DMS53 (cell line): ENCODE data around the gene MYPOP.

Source experiments
- DNase-seq: peaks from one replicate; lab custom pipeline; 2025; lab: John Stamatoyannopoulos, UW

MYPOP gene, protein sequence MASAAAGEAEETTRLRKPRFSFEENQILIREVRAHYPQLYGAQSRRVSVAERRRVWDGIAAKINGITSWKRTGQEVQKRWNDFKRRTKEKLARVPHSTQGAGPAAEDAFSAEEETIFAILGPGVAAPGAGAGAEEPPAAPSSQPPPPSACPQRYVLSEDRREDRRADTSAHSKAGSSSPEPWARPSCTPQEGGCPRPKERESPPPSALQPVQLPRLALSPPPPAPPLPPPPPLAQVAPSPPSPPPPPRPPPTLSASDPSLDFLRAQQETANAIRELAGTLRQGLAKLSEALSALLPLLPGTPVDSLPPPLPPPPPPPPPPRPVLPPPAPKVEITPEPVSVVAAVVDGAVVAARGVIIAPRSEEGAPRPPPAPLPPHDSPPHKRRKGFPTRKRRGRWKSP

DNA sequence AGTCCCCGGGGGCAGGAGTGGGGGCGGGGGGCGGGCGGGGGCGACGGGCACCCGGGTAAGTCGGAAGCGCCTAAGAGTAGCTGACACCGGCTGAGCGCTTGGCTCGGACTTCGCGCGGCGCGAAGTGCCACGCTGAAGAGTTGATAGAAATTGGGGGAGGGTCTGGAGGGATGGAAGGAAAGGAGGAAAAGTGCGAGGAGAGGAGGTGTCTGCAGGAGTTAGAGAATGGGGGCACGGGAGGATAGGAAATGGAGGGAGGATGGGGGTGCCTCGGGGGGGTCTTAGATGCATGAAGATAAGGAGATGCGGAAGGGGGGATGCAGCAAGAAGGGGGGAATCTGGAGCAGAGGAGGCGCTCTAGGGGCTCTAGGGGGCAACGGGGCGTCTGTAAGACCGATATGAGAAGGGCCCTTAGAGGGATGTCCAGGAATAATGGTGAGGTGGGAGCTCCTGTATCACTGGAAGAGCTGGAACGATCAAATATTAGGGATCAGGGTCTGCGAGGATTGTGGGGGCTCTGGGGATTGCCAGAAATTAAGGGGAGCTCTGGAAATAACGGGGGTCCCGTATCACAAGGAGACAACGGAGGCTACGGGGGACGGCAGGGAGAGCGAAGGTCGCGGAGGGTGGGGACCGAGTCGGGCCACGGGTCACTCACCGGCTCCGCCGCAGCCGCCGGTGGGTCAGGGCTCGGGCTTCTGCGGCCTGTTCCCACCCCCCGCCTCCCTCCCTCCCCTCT lies at the start of gene MYPOP:
Gene MYPOP, minus strand, starts transcription at position 702 of the 739 bp plus-strand sequence. CDS start 840 bp downstream, outside the sequence.
- peak; percentile 56 for DNase-seq

DNA sequence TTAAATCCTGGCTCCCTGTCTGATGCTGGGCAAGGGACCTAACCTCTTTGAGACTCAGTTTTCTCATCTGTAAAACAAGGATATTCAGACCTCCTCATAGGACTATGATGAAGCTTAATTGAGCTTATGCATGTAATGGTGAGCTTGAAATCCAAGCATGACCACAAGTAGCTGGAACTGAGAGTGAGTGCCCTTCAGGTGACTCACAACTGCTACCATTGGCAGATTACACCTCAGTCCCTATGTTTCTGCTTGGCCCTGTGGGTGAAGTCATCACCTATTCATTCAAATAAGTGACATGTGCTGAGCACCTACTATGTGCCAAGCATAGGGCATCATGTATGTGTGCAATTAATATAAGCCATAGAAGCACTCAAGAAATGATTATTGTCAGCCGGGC lies 45.5 kb upstream of the MYPOP start:
- peak; percentile 23 for DNase-seq

DNA sequence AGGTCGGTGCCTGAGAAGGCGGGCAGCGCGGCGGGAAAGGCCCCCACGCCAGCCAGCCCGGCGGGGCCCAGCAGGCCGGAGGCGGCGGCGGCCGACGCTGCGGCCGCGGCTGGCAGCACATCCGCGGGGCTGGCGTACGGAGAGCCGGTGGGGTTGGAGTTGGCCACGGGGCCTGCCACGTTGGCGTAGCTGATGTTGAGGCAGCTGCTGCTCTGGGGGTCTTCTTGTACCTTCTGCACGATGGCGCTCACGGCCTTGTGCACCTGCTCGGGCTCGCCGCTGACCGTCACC lies 38.0 kb upstream of the MYPOP start:
- DNase-seq = no peak

DNA sequence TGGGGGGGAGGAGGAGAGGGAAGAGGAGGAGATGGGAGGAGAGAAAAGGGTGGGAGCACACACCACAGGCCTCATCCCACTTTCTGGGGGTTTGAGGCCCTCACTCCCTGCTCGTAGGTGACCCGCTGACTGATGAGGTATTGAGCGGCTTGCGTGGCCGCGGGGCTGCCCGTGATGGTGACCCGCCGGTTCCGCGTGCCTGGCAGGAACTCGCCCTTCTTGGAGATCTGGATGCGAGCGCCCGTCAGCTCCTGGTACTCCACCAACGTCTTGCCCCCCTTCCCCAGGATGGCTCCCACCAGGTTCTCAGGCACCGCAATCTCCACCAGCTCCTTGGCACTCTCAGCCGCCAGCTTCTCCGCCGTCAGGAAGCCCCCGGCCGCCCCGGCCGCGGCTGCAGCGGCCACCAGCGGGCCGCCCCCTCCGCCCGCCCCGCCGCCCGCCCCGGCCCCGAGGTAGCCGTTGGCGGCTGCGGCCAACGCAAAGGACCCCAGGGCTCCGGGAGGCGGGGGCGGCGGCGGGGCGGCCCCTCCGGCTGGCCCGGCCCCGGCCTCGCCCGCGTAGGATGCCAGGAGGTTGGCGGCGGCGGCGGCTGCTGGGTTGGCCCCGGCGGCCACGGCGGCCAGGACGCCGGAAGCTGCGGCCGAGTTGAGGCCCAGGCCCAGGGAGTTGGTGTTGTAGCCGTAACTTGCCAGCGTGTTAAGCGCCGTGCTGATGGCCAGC lies 37.5 kb upstream of the MYPOP start:
- peak; percentile 23 for DNase-seq

DNA sequence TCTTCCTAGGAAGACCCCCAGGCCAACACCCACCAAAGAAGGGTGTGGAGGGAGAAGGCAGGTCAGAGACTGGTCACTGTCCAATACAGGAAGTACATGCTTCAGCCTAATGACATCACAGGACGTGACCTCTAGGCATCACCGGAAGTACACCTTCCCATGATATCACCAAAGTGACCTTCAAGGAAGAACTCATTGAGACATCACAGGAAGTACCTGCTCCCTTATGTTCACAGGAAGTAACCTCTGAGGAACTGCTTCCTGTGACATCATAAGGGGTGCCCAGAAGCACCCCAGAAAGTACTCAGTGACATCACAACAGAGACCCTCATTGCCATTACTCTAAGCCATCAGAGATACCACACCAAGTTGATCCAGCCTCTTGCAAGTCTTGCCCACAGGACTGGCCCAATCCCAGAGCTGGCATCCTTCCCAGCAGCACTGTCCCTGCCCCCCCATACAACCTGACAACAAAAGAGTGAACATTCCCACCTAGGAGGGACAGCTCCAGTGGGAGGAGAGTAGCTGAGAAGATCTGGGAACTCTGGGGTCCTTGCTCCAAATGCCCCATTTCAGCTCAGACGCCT lies 36.4 kb upstream of the MYPOP start:
- DNase-seq = no peak

DNA sequence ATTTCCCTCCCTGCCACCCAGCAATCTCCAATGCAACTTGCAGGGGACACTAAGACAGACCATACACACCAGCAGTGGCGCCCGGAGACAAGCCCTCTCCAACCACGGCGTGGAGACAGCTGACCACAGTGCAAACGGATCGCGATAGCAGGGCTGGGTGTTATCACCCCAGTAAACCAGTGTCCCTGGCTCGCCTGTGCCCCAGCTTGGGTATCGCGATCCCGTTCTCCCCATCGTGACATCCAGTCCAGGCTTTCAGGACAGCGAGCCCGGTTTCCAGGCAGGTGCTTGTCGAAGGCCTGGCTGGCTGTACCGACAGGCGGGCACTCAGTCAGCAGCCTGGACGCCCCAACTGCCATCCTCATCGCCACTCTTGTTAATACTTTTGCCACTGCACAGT lies 32.9 kb upstream of the MYPOP start:
- DNase-seq = peak; percentile 36

DNA sequence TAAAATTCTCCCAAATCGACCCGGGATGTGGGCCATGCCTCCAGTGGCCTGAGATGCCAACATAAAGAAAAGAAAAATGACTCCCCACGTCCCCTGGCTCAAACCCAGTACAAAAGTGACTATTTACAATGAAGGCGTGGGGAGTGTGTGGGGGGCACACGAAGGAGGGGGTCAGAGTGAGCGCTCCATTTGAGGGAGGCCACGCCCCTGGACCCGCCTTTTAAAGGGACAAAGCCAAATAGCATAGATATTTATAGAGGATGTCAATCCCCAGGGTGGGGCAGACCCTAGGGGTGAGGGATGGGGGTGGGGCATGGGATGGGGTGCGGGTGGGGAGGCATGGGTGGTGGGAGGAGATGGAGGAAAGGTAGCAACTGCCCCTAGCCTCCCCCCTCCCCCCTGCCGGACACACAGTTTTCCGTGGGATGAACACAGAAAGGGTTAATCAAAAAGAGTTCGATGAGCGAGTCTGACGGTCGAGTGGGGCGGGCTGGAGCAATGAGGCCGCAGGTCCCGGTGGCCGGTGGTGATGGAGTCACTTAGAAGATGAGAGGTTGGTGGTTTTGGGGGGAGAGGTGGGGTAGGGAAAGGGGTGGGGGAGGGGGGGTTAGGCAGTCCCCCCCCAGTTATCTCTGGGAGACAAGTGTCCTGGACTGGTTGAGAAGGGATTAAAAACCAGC lies 32.3 kb upstream of the MYPOP start:
- no peak for DNase-seq

DNA sequence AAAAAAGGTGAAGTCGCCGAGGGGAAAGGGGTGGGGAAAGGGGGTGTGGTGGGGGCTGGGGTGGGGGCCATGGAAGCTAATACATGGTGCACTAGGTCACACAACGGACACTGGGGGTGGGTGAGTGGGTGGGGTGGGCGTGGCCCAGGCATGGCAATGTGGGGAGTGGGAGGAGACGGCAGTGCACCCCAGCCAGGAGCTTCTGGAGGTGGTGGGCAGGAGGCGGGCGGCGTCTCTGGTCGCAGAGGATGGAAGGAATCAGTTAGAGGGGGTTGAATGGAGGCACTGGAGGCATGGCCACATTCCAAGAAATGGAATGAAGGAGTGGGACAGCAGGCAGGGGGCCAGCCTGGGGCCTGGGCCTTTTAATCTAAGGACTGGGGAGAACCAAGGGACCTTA lies 31.3 kb upstream of the MYPOP start:
- DNase-seq = no peak

DNA sequence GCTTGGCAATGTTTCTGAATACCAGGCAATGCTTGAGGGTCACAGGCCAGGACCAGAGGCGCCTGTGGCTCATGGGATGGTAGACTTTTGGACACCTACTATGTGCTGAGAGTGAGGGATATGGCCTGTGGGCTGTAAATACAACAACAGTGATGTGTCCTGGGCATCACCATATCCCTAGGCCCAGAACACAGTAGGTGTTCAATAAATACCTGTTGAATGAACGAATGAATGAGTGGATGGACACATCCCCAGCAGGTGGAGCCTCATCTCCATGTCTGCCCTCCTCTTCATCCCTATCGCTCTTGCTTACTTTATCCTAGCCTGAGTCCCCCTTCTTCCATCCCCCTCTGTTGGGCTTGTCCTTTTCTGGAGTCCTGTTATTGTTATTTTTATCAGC lies 28.6 kb upstream of the MYPOP start:
- no peak for DNase-seq

DNA sequence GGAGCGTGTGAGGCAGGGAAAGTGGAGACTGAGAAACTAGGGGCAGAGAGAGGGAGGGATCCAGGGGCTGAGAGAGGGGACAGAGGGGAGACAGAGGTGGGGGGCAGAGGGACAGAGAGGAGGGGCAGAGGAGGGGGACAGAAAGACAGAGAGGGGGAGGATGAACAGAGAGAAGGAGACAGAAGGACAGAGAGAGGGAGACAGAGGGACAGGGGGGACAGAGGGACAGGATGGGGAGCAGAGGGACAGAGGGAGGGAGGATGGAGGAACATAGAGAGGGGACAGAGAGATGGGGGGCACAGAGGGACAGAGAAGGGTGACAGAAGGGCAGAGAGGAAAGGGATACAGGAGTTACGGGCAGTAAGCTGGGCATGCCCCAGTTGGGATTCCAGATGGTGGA lies 26.8 kb upstream of the MYPOP start:
- DNase-seq = no peak

DNA sequence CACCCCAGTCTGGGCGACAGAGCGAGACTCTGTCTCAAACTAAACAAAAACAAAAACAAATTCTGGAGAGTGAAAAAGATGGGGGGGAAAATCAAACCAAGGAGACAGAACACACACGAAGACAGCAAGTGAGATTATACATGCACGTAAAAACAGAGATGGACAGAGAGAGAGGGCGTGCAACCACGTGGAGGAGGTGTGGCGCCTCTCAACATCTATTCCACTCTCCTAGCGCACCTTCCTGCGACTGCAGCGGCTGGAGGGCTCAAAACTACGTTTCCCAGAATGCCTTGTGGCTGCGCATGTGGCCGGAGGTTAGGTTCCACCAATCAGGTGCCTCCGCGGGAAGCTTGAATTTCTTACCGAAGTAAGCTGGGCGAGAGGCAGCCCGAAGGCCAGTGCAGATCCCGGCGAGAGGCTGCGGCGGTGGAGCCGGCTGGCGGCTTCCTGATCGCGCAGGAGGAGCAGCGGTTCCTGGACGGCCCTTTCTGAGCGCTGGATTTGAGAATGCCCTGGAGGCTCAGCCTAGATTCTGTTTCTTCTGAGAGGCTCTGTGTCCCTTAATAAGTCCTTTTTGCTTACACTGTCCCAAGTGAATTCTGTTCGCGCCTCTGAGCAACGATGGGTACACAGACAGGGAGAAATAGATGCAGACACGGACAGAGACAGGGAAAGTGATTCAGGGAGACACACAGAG lies 25.3 kb upstream of the MYPOP start:
- peak; percentile 98 for DNase-seq

DNA sequence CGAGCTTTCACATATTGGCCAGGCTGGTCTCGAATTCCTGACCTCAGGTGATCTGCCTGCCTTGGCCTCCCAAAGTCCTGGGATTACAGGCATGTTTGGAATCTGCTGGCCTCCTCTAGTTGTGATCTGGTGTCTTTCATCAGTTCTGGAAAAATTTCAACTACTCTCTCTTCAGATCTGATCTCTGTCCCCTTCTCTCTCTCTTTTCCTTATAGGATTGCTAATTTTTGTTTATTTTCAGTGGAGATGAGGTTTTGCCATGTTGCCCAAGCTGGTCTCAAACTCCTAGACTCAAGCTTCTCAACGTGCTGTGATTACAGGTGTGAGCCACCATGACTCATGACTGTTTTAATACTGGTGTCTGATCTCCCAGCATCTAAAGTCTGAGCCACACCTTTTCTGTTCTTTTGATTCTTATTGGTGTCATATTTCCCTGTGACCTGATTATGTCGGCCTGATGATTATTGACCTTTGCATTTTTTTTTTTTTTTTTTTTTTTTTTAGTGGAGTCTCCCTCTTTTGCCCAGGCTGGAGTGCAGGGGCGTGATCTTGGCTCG lies 22.6 kb upstream of the MYPOP start:
- DNase-seq = peak; percentile 41

DNA sequence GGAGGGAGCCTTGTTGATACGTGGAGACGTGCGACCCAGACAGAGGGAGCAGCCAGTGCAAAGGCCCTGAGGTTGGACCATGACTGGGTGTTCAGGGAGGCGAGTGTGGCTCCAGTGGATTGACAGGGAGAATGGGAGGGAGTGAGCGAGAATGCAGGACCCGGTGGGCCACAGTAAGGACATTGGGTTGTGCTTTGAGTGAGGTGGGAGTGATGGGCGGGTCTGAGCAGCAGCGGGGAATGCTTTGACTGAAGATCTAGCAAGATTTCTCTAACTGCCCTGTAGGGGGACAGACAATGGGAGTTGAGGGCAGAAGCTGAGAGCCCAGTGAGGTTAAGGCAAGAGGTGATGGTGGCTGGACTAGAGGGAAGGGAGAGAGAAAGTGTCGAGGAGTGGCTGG lies 19.9 kb upstream of the MYPOP start:
- peak; percentile 43 for DNase-seq

DNA sequence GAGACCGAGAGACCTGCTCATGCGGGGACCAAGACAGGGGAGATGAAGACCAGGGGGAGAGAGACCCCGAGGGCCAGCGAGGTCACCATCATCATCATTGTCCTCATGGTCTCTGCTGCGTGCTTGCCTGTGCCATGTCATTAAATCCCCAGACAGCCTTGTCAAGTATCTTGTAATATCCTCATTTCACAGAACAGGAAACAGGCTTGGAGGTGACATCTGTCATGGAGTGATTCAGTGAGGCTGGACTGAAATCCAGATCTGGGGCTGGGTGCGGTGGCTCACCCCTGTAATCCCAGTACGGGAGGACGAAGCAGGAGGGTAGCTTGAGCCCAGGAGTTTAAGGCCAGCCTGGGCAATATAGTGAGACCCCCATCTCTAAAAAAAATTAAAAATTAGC lies 18.0 kb upstream of the MYPOP start:
- DNase-seq = peak; percentile 53

DNA sequence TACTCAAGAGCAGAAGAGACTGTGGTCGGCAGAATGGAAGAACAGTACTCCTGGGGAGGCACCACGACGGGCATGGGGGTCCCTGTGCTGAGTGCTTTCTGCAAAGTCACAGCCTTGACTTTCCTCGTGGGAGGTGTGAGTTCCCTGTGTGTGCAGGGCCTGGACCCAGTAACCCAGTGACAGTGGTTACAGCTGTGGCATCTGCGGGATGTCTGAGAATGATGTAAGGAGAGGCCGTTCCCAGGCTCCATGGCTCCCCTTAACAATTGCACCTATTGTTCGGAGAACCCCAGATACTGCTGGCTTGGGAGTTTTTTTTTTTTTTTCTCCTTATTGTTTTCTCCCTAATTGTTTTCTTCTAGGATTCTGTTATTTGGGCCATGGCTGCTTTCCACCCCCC lies 17.3 kb upstream of the MYPOP start:
- no peak for DNase-seq

DNA sequence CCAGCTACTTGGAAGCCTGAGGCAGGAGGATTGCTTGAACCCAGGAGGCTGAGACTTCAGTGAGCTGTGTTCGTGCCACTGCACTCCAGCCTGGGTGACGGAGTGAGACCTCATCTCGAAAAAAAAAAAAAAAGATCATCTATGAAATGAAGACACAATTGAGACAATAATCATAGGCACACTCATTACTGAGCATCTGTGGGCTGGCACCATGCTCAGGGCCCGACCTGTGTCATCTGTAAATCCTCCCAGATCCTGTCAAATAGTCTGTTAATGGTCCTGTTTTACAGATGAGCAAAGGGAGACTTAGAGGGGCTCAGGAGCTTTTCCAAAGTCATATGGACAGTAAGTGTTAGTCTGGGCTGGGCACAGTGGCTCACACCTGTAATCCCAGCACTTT lies 16.3 kb upstream of the MYPOP start:
- no peak for DNase-seq

DNA sequence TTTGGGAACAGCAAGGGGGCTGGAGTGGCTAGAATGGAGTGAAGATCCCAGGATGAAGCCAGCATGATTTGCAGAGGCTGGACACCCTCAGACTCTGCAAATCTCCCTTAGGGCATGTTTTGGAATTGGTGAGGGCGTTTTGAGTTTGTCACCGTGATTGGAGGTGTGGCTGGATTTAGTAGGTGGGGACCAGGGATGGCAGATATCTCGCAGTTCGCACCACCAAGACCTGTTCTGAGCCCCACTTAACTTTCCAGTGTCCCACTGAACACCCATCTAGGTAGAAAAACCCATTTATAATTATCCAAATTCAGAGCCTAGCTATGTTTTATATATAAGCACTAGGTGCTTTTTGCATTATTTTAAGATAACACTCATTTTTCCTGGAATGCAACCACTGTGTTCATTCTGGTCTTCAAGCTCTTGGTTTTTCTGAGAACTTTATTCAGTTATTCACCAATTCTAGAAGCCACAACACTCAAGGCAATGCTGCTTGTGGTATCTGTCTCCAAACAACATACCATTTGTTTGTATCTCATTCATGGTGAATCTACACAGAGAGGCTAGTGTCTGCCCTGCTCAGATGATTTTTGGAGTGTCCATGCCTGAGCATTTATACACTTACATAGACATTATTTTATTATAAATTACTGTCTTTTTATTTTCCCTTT lies 15.1 kb upstream of the MYPOP start:
- no peak for DNase-seq

DNA sequence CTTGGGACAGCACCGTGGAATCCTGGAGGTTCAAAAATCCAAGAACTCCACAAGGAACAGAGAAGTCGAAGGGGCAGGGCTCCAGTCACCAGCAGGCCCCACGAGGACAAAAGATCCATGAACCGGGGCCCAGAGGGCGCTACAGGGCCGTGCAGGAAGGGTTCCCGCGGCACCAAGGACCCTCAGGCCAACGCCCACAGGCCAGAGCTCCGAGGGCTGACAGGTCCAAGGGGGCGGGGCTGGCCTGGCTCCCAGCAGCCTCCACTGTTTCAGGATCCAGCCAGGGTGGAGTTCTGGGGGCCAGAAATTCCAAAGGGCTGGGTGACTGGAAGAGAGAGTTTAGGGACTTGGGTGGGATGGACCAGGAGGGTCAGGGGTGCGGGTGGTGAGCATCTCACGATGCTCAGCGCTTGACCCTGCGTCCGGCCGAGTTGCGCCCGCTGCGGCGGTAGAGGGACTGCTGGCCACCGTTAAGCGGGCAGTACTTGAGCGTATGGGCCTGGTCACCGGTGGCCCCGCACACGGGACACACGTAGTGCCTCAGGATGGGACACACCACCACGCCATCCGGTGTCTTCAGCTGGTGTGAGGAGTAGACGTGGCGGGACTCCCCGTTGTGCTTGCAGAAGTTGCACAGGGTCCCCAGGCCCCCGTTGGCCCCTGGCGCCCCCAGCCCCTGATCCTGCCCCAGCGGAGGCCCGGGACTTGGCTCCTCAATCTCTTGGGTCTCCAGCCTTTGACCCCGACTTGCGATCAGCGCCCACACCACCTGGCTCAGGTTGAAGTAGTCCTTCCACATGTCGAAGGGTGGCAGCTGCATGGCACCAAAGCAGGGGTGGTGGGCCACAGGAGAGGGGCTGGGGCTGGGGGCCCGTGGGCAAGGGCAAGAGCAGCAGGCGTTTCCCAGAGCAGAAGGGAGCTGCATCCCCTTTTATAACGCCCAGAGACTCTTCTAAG lies 11.7 kb upstream of the MYPOP start, which contains the start of gene NANOS2:
Gene NANOS2, minus strand, starts transcription at position 905 of the 957 bp plus-strand sequence. Its CDS starts 85 bp downstream, at position 820.
- peak; percentile 24 for DNase-seq

DNA sequence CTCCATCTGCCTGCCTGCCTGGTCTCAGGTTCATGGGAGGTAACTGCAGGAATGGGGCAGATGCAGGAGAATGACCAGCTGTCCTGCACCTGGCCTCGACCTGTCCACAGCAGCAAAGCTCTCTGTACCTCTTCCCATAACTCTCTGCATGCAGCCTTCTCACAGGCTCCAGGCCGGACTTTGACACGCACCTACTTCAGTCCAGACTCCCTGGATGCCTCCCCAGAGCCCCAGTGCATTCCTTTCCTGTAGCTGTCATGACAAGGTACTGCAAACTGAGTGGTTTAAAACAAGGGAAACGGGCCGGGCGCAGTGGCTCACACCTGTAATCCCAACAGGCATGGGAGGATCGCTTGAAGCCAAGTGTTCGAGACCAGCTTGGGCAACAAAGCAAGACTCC lies 8.9 kb upstream of the MYPOP start:
- no peak for DNase-seq
